Type B pancreatic cell (in vitro differentiated cells): Measurements from ENCODE around the gene SLC5A10. TPM values are rescaled to one million over a fixed set of nuclear protein-coding genes. Genes with fewer than 3 reads are reported as not detected.

Source experiments
- DNase-seq: peaks from one replicate; pipeline ENCODE4 v3.0.0; 2021; ENCODE audit warnings: mixed read lengths; ENCODE audit not compliant: unreplicated experiment; ENCODE audit errors: extremely low spot score
- H3K27ac Mint-ChIP-seq: 2 replicates; pipeline ENCODE4 v1.8.0; 2021; ENCODE audit warnings: mild to moderate bottlenecking, mixed read lengths
- H3K27me3 Mint-ChIP-seq: 2 replicates; pipeline ENCODE4 v1.8.0; 2021; ENCODE audit warnings: mixed read lengths
- H3K36me3 Mint-ChIP-seq: 2 replicates; pipeline ENCODE4 v1.8.0; 2021; ENCODE audit warnings: mixed read lengths
- H3K4me1 Mint-ChIP-seq: one replicate; pipeline ENCODE4 v1.8.0; 2021; ENCODE audit warnings: mixed read lengths; ENCODE audit not compliant: unreplicated experiment
- H3K4me3 Mint-ChIP-seq: 2 replicates; pipeline ENCODE4 v1.8.0; 2021; ENCODE audit warnings: mild to moderate bottlenecking, mixed read lengths
- H3K9me3 Mint-ChIP-seq: 2 replicates; pipeline ENCODE4 v1.8.0; 2021; ENCODE audit warnings: mixed read lengths
- total RNA-seq: library from RNA; stranded (reverse); gene quantifications from 2 replicates; pipeline ENCODE4 v1.2.1, GENCODE V29; 2021; ENCODE audit warnings: low replicate concordance
- TF ChIP-seq, protein P1 (sequence below): fragments of 200-600 bp; sonication (generic); conservative IDR thresholded peaks from 2 replicates; pipeline ENCODE4 v1.5.0; 2021; ENCODE audit warnings: antibody characterized with exemption, mild to moderate bottlenecking

The SLC5A10 gene
- total RNA-seq, 1 donor from 2014 or later: 0.19 TPM

DNA sequence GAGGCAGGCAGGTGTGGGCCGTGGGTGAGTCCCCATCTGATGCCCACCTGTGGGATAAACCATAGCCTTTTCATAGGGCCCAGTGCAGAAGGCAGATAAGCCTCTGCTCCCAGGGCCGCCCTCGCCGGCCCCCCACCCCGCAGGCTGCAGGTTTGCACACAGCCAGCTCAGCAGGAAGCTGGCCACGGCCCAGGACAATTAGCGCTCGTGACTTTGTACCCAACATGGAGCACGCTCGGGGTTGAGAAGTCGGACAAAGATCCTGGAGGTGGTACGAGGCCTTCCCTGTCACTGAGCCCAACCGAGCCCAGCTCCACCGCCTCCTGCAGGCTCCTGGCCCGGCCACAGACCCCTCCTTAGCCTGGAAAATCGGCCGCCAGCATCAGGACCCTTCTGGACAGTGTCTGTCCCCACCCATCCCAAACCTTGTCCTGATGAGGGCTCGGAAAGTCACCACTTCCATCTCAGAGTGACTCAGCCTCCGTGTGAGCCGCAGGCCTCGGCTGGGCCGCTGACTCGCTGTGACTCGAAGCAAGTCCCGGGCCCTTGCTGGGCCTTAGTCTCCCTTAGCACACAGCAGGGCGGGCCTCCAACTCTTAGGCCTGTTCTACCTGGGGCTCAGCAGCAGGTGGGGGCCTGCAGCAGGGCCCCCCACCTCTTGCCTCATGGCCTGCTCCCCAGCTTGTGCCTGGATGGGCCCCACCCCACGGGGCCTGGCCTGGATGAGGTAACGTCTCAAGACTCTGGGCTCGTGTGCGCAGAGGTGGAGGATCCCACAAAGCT is 29.9 kb downstream of the SLC5A10 start:
- Mint-ChIP-seq H3K4me3 (no peak overlapping the region), H3K9me3 (no peaks in the 10 kb centered on the region), H3K27ac (peak overlapping the region; percentile 70), H3K36me3 (no peaks in the 10 kb centered on the region), H3K27me3 (no peaks in the 10 kb centered on the region), H3K4me1 (no peaks in the 10 kb centered on the region)
- no peak for DNase-seq
- TF ChIP-seq, protein P1, sequence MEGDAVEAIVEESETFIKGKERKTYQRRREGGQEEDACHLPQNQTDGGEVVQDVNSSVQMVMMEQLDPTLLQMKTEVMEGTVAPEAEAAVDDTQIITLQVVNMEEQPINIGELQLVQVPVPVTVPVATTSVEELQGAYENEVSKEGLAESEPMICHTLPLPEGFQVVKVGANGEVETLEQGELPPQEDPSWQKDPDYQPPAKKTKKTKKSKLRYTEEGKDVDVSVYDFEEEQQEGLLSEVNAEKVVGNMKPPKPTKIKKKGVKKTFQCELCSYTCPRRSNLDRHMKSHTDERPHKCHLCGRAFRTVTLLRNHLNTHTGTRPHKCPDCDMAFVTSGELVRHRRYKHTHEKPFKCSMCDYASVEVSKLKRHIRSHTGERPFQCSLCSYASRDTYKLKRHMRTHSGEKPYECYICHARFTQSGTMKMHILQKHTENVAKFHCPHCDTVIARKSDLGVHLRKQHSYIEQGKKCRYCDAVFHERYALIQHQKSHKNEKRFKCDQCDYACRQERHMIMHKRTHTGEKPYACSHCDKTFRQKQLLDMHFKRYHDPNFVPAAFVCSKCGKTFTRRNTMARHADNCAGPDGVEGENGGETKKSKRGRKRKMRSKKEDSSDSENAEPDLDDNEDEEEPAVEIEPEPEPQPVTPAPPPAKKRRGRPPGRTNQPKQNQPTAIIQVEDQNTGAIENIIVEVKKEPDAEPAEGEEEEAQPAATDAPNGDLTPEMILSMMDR: no peak

DNA sequence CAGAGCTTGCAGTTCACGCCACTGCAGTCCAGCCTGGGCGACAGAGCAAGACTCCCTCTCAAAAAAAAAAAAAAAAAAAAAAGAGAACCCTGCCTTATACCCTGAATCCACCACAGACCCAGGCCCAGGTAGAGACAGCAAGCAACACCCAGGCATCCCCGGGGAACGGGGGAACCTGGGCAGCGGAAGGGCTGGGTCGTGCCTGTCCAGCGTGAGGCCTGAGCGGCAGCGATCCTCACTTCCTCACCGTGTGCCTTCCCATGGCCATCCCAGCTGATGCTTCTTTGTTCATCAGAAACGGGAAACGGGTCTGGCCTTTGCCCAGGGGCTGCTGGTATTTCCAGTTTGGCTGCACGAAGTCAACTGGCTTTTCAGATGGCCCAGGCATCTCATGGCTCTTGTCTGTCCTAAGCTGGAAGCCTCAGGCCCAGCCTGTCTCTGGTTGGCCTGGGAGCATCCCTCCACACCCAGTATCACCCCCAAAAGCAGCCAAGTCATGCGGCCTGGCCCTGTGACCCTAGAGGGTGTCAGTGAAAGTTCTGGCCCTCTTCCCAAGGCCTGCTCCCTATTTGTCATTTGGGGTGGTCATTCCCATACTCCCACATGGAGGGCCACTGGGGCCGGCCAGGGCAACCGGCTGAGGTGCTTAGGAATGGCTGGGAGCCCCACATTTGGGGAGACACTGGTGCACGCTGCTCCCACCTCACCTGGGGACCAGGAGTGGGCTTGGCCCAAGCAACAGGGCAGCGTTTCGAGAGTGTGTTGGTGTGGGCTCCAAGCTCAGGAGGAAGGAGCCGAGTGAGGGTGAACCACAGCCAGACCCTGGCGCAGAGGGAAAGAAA is 32.5 kb downstream of the SLC5A10 start:
- no peaks in the 10 kb centered on the region for H3K36me3 Mint-ChIP-seq
- H3K9me3 Mint-ChIP-seq: no peaks in the 10 kb centered on the region
- no peaks in the 10 kb centered on the region for H3K27me3 Mint-ChIP-seq
- H3K4me3 Mint-ChIP-seq: no peak overlapping the region
- TF ChIP-seq, protein P1: no peak
- no peaks in the 10 kb centered on the region for H3K4me1 Mint-ChIP-seq
- no peak for DNase-seq
- H3K27ac Mint-ChIP-seq: no peak overlapping the region

DNA sequence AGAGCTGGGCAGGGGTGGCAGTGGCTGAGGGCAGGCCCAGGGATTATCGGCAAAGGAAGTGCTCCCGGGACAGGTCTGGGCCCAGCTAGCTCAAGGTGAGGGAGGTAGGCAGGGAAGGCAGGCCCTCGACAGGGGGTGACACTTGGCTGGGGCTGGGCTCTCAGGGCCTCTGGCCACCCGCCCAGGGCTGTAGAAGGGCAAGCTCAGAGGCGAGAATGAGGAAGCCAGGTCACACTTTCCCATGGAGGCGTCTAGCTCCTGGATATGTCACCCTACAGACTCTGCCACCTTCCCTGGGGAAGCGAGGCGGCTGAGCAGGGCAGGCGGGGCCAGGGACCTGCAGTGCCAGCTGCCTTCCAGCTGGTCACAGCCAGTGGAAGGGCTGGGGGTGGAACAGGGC is 33.5 kb downstream of the SLC5A10 start:
- no peaks in the 10 kb centered on the region for H3K9me3 Mint-ChIP-seq
- TF ChIP-seq, protein P1: no peak
- H3K27ac Mint-ChIP-seq: no peak overlapping the region
- DNase-seq: no peak
- H3K4me3 Mint-ChIP-seq: no peak overlapping the region
- no peaks in the 10 kb centered on the region for H3K27me3 Mint-ChIP-seq
- no peaks in the 10 kb centered on the region for H3K4me1 Mint-ChIP-seq
- no peaks in the 10 kb centered on the region for H3K36me3 Mint-ChIP-seq

DNA sequence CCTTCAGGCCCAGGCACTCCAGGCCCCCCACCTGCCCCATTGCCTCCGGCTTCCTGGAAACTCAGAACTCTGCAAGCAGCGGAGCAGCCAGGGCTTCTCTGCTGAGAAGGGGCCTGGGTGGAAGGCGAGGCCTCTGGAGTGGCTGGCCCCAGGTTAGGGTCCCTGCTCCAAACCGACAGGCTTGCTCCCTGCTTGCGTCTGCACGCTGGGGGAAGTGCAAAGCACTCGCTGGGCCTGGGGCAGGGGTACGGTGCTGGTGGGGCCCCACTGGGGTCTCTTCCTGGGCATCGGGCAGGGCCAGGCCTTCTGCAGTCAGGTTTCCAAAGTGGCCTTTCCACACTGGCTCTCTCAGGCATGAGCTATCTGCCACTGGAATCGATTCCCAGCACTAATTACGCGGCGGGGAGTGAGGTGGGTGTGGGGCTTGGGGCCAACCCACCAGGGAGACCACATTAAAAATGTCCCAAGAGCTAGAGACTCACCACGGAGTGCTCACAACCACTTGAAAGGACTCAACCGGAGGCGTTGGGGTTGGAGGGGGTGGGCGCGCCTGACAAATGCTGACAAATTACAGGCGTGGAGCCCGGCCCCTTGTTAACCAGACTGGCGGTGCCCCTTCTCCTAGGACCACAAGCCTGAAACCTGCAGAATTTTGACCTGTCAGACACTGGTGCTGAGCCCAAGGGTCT is 34.7 kb downstream of the SLC5A10 start:
- Mint-ChIP-seq H3K9me3 (no peaks in the 10 kb centered on the region), H3K27ac (no peak overlapping the region), H3K36me3 (no peaks in the 10 kb centered on the region), H3K4me1 (no peaks in the 10 kb centered on the region), H3K4me3 (no peak overlapping the region), H3K27me3 (no peaks in the 10 kb centered on the region)
- TF ChIP-seq, protein P1: no peak
- no peak for DNase-seq

DNA sequence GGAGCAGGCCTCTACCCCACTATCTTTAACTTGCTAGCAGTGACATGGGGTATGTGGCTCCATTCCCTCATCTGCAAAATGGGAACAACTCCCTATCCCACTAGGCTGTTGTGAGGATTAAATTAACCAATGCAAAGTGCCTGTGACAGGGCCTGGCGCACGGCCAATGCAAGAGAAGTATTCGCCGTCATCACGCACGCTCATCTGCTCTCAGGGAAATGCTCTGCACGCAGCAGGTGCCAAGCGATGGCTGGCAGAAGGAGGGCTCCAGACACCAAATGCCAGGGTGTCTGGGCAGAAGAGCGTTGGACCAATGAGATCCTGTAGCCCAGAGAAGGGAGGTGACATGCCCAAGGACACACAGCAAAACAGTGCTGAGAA is 35.3 kb downstream of the SLC5A10 start:
- no peaks in the 10 kb centered on the region for H3K4me1 Mint-ChIP-seq
- no peaks in the 10 kb centered on the region for H3K9me3 Mint-ChIP-seq
- no peak overlapping the region for H3K4me3 Mint-ChIP-seq
- no peaks in the 10 kb centered on the region for H3K36me3 Mint-ChIP-seq
- H3K27ac Mint-ChIP-seq: no peak overlapping the region
- no peaks in the 10 kb centered on the region for H3K27me3 Mint-ChIP-seq
- no peak for DNase-seq
- TF ChIP-seq, protein P1: no peak
